Neutrophil (primary cell): ENCODE measurements around the gene SERPINB6.
A peak's percentile ranks its signal among the peaks of the same experiment; 100 is the strongest.
"Not testable (repeated sequence)": the region's sequence is repeated elsewhere in the genome, so short reads cannot be mapped to it uniquely, and the experiment has no call there.

Experiments used
- H3K27ac ChIP-seq: fragments of 200-600 bp; sonication (generic); 2 replicates; pipeline ENCODE4 v1.5.1; 2016; ENCODE audit warnings: mild to moderate bottlenecking, moderate library complexity
- H3K27me3 ChIP-seq: fragments of 200-600 bp; sonication (generic); 2 replicates; pipeline ENCODE4 v1.6.0; 2016; ENCODE audit warnings: mild to moderate bottlenecking
- H3K36me3 ChIP-seq: fragments of 200-600 bp; sonication (generic); 2 replicates; pipeline ENCODE4 v1.5.1; 2017
- H3K4me1 ChIP-seq, 2 experiments: fragments of 200-600 bp in 1 of 2; sonication (generic) in 1 of 2; 1 replicate in 1 of 2; 2 replicates in 1 of 2; pipeline versions ENCODE4 v1.5.1 to v1.6.1; 2013 to 2016; ENCODE audit warnings: low read depth in 1 of 2, low read length in 1 of 2, mild to moderate bottlenecking in 1 of 2, moderate library complexity in 1 of 2; ENCODE audit not compliant: control insufficient read depth in 1 of 2, insufficient read depth in 1 of 2
- H3K4me3 ChIP-seq, 2 experiments: fragments of 200-600 bp in 1 of 2; sonication (generic) in 1 of 2; 1 replicate in 1 of 2; 2 replicates in 1 of 2; pipeline ENCODE4 v1.5.1; 2013 to 2016; ENCODE audit warnings: low read depth in 1 of 2, low read length in 1 of 2, mild to moderate bottlenecking in 1 of 2, moderate library complexity in 1 of 2
- H3K9me3 ChIP-seq: fragments of 200-600 bp; sonication (generic); 2 replicates; pipeline ENCODE4 v1.5.1; 2016
- TF ChIP-seq, protein P1 (sequence below): fragments of 200-600 bp; sonication (generic); IDR thresholded peaks from 2 replicates; pipeline ENCODE4 v1.5.1; 2016; ENCODE audit warnings: antibody characterized with exemption

Gene SERPINB6

GRCh38 chr6:2913621-2914317 is 57.6 kb downstream of the SERPINB6 start:
- TF ChIP-seq, protein P1, sequence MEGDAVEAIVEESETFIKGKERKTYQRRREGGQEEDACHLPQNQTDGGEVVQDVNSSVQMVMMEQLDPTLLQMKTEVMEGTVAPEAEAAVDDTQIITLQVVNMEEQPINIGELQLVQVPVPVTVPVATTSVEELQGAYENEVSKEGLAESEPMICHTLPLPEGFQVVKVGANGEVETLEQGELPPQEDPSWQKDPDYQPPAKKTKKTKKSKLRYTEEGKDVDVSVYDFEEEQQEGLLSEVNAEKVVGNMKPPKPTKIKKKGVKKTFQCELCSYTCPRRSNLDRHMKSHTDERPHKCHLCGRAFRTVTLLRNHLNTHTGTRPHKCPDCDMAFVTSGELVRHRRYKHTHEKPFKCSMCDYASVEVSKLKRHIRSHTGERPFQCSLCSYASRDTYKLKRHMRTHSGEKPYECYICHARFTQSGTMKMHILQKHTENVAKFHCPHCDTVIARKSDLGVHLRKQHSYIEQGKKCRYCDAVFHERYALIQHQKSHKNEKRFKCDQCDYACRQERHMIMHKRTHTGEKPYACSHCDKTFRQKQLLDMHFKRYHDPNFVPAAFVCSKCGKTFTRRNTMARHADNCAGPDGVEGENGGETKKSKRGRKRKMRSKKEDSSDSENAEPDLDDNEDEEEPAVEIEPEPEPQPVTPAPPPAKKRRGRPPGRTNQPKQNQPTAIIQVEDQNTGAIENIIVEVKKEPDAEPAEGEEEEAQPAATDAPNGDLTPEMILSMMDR = no peak
- H3K4me3 ChIP-seq = no peak overlapping the region
- H3K36me3 ChIP-seq = no peaks in the 10 kb centered on the region
- peaks cover 5% of the 10 kb centered on the region for H3K27me3 ChIP-seq
- no peak overlapping the region for H3K27ac ChIP-seq
- H3K4me1 ChIP-seq = peaks cover 2 to 16% of the 10 kb centered on the region in 2 experiments
- H3K9me3 ChIP-seq = no peaks in the 10 kb centered on the region

- TF ChIP-seq, protein P1 = no peak
- Histone ChIP-seq H3K4me3 (no peak overlapping the region), H3K4me1 (peaks cover 0 to 16% of the 10 kb centered on the region in 2 experiments), H3K9me3 (no peaks in the 10 kb centered on the region), H3K36me3 (no peaks in the 10 kb centered on the region), H3K27me3 (peaks cover 10% of the 10 kb centered on the region), H3K27ac (no peak overlapping the region)
These were observed 60.2 kb downstream of the SERPINB6 start for GRCh38 chr6:2911171-2911570.

DNA sequence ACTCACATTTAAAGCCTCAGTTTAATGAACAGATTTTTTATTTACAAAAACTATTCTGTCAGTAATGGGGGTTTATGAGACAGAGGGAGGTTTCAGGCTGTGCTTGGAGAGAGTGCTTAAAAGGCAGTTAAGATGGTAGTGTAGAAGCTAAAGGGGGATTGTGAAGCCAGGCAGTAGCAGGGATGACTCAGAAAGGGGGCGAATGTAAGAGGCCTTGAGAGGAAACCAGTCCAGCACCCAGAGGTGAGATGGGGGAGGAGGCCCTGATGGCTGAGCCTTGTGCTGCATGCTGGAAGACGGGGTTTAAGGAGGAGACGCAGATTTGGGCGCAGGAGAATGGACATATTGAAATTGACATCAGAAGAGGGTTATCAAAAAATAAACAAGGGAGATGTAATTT is 61.6 kb downstream of the SERPINB6 start:
- H3K27ac ChIP-seq = no peak overlapping the region
- TF ChIP-seq, protein P1 = no peak

DNA sequence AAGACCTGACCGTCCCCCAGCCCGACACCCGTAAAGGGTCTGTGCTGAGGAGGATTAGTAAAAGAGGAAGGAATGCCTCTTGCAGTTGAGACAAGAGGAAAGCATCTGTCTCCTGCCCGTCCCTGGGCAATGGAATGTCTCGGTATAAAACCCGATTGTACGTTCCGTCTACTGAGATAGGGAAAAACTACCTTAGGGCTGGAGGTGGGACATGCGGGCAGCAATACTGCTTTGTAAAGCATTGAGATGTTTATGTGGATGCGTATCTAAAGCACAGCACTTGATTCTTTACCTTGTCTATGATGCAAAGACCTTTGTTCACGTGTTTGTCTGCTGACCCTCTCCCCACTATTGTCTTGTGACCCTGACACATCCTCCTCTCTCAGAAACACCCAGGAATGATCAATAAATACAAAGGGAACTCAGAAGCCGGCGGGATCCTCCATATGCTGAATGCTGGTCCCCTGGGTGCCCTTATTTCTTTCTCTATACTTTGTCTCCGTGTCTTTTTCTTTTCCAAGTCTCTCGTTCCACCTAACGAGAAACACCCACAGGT is 62.2 kb downstream of the SERPINB6 start:
- peaks cover 31% of the 10 kb centered on the region for H3K27me3 ChIP-seq
- H3K4me1 ChIP-seq = peaks cover 0 to 16% of the 10 kb centered on the region in 2 experiments
- not testable (repeated sequence) for H3K27ac ChIP-seq, H3K9me3 ChIP-seq, H3K36me3 ChIP-seq, H3K4me3 ChIP-seq

More for the DNA sequence above, 61.6 kb downstream of the SERPINB6 start:
- Histone ChIP-seq H3K4me3 (no peak overlapping the region), H3K4me1 (peaks cover 0 to 16% of the 10 kb centered on the region in 2 experiments), H3K27me3 (peaks cover 25% of the 10 kb centered on the region), H3K36me3 (no peaks in the 10 kb centered on the region), H3K9me3 (no peaks in the 10 kb centered on the region)

DNA sequence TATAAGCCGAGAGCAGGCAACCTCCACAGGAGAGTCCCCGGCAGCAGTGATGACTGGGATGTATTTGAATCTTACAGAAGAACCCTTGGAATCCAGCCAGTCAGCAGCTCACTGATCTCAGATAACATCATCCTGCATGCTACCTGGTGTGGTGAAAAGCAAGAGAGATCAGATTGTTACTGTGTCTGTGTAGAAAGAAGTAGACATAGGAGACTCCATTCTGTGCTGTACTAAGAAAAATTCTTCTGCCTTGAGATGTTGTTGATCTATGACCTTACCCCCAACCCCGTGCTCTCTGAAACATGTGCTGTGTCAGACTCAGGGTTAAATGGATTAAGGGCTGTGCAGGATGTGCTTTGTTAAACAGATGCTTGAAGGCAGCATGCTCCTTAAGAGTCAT is 62.9 kb downstream of the SERPINB6 start:
- peaks cover 0 to 16% of the 10 kb centered on the region in 2 experiments for H3K4me1 ChIP-seq
- H3K27ac ChIP-seq = not testable (repeated sequence)

DNA sequence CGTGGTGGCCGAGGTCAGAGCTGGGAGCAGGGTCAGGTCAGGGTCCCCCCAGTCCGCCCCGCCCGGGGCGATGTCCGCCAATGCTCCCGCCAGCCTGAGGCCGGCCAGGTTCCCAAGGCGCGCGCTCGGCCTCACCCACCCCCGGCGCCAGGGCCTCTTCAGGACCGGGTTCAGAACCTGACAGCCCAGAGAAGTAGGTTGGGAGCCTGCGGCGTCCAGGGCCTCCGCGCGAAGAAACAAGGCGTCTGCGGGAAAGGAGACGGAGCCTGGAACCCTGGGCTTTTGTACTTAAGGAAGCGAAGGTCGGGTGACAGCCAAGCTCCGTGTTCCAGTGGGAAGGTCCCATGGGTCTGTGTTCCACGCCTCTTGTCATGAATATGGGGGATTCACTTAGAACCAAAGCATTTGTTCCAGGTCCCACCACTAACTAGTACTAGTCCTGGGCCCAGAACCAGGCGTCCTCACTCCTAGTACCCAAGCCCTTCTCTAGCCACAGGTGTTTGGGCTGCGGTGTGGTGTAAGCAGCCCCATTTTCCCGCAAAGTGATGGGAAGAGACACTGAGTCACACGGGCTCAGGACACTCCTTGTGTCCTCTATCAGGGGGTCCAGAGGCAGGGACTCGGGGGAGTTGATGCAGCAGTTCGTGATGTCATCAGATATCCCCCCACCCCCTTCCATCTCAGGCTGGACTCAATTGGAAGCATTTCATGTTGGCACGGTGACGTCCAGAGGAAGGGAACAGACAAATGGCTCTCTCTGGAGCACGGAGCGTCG is 67.8 kb downstream of the SERPINB6 start:
- Histone ChIP-seq H3K4me3 (peak overlapping the region; percentile 66 to 74), H3K27me3 (peaks cover 59% of the 10 kb centered on the region), H3K4me1 (peaks cover 30 to 32% of the 10 kb centered on the region in 2 experiments)
- not testable (repeated sequence) for H3K9me3 ChIP-seq, H3K36me3 ChIP-seq, H3K27ac ChIP-seq

More for the DNA sequence above, 62.9 kb downstream of the SERPINB6 start:
- H3K4me3 ChIP-seq, H3K36me3 ChIP-seq, H3K9me3 ChIP-seq: not testable (repeated sequence)
- H3K27me3 ChIP-seq = peaks cover 37% of the 10 kb centered on the region

DNA sequence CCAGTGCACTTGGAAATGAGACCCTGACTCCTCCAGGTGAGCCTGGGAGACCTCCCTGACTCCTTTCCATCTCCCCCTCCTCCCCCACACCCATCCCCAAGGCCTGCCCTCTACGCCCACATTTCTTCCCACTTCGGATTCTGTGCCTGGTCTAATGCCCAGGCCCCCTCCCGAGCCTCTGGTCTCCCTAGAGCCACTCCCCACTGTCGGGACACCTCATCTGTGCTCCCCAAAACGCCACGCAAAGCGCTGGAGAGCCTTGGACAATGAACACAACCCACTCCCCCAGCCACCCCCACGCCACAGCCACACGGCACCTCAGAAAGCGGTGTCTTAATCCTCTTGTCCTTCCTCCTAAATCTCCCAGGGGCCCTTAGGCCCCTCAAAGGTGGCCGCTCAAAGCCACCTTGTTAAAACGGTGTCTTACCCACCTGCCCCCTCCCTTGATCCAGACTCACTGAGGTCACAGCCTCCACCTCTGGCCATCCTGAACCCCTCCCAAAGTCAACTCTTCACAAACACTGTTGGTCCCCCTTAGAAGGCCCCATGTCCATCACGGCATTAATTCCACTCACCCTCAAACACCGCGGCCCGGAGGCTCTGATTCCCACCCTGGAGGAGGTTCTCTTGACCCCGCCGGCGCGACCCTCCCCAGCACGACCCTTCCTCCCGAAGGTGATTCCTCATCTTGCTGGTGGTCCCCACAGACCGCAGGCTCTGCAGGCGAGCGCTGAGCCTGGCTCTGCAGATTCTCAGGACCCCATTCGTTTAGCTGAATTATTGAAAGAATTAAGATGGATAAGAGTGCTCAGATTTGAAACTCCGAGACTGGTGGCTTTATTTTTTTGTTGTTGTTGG is 69.5 kb downstream of the SERPINB6 start:
- Histone ChIP-seq H3K4me3 (peak overlapping the region; percentile 66 to 74), H3K27me3 (peaks cover 58% of the 10 kb centered on the region), H3K4me1 (peaks cover 35 to 36% of the 10 kb centered on the region in 2 experiments)
- H3K27ac ChIP-seq, H3K9me3 ChIP-seq, H3K36me3 ChIP-seq: not testable (repeated sequence)
